HG03039 (cell line): ENCODE measurements around the gene CD3E.
"Not testable (repeated sequence)": the region's sequence is repeated elsewhere in the genome, so short reads cannot be mapped to it uniquely, and the experiment has no call there.

ENCODE experiments used
- ATAC-seq: cut with Tn5 transposase; IDR thresholded peaks from one replicate; pipeline ENCODE4 v1.9.1; 2021; ENCODE audit warnings: mild to moderate bottlenecking, moderate library complexity; ENCODE audit not compliant: unreplicated experiment

The CD3E gene

DNA sequence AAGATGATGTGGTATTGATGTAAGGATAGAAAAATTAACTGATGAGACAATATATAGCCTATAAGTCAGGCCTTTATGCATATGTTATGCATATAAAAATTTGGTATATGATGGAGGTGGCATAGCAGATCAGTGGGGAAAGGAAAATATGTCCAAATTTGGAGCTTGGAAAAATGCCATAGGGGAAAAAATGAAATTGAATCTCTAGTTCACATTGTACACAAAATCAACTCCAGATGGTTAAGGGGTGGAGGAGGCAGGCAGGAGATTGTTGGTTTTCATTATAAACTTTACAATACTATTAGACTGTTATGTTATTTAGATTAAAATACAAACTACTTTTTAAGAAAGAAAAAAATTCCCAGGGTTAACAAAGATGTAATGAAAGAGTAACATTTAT lies 15.1 kb upstream of the CD3E start:
- ATAC-seq, result no peak

- ATAC-seq, result no peak
Measured at GRCh38 chr11:118290923-118291322, 13.6 kb upstream of the CD3E start.

DNA sequence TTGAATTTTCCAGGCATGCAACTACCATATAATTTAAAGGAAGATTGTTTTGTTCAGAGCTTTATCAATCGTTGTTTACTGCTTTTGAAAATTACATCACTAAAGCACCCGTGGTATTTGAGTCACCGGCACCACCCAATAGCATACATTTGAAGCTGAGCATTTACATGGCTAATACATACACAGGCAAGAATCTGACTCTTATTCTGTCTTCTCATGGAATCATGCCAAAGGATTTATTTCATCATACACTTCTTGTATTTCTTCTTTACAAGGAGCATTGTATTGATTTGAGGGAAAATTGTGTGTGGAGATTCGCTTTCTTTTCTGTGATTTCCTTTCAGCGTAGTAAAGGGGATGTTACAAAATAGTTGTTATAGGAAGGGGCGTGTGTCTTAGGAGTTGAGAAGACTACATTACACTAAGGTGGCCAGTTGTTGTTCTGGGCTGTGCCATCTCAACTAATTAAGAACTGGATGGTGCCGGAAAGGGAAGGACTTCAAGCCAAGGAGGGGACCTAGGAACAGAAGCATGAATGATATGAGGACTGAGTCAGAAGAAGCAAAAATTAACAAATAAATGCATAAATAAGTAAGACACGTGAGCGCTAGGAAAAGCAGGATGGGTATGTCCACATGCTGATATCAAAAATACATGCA lies 12.9 kb upstream of the CD3E start:
- ATAC-seq, result no peak

- ATAC-seq, result no peak
Measured at GRCh38 chr11:118294053-118294452, 10.5 kb upstream of the CD3E start.

DNA sequence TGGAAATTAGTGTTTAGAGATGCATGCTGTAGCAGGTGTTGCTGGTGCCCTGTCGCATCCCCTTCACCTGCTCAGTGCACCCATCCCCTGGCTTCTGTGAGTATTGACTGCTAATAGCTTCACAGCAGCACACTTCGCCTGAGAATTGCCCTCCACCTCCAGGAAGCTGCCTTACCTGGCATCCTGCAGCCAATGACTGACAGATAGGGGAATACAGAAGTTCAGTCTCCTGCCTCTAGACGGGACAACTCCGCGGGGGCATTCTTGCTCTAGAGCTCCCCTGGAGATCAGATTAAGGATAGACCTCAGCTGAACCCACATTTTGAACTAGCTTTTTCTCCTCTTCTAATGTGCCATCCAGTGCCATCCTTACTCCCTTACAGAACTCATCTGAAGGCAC lies 9.3 kb upstream of the CD3E start:
- no peak for ATAC-seq

DNA sequence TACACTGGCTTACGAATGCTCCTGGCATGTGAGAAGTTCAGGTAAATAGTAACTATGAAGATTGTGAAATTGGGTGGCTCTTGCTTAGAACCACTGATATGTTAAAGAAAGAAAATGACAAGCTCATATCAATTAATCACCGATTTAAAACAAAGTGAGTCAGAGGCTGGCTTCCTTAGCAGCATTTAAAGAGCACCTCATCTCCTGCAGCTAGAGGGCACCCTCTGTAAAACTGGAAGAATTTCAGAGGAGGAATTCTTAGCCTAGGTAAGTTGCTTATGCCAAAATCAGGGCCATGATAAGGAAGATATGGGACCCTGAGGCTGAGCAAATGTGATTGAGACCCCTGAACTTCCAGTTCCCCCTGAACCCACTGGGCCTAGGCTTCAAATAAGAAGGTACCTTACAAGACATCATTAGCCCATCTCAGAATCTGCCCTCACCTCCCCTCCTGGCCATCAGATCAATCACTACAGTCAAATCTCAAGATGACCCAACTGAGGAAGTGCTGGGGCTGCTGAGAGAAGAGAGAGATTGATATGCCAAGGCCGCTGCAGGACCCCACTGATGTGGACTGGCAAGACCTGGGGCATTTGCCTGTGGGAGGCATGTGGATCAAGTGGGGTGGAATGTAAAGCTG lies 8.6 kb upstream of the CD3E start:
- no peak for ATAC-seq

DNA sequence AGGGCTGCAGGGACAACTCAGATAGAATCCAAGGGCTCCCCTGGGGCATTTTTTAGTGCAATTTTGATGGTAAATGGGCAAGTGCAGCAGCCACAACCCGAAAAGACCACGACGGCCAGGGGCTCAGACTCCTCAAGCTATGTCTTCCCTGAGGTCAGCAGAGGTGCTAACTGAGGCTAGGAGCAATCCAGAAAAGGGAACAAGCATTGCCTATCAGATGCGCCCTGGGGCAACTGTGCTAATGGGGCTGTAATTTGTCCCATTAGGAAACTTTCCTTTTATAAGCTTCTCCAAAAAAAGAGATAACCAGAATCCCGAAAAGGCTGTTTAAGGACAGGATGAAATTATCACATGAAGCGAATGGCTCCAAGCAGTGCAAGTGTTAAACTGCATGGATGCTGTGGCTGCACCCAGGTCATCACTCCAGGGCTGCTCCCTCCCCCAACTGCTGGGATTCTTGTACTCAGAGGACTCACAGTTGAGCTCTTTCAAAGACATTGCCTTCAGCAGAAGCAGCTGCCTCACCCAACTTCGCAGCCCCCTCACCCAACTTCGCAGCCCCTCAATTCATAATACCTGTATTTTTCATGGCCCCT lies 2.8 kb upstream of the CD3E start:
- no peak for ATAC-seq

- ATAC-seq, result no peak
Measured at GRCh38 chr11:118304227-118304567, 333 bp upstream of the CD3E start.

DNA sequence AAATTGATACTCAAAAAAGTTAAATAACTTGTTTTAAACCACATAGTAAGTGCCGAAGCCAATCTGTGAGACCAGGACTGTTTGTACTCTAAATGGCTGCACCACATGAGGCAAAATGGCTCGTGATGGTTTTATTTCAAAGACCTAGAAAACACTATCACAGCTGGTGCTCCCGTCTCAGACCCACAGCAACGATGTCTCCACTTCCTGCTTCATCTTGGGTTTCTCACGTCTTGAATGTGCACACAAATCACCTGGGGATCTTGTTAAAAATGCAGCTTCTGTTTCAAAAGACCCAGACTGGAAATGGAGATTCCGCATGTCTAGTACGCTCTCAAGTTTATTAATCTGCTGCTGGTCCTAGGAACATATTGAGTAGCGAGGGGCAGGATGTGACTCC lies 1.2 kb downstream of the CD3E start:
- no peak for ATAC-seq

GRCh38 chr11:118306556-118306955 lies 2.0 kb downstream of the CD3E start:
- no peak for ATAC-seq

DNA sequence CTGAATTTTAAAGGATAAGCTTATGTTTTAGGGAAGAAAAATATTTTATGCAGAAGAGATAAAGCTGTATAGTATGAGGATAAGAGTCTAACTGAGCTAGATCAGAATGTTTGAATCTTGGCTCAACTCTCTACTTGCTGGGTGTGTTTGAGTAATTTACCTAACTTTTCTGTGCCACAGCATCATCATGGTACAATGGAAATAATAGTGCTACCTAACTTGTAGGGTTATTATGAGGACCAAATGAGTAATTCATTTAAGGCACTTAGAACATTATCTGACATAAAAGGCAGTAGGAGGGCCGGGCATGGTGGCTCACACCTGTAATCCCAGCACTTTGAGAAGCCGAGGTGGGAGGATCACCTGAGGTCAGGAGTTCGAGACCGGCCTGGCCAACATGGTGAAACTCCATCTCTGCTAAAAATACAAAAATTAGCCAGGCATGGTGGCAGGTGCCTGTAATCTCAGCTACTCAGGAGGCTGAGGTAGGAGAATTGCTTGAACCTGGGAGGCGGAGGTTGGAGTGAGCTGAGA lies 4.5 kb downstream of the CD3E start:
- ATAC-seq, result not testable (repeated sequence)

DNA sequence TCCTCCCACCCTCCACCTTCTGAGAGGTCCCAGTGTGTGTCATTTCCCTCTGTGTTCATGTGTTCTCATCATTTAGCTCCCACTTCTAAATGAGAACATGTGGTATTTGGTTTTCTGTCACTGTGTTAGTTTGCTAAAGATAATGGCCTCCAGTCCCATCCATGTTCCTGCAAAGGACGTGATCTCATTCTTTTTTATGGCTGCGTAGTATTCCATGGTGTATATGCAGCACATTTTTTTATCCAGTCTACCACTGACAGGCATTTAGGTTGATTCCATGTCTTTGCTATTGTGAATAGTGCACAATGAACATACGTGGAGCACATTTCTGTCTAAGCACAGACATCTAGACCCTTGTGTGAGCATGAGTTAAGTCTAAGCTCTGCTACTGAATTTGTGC lies 5.7 kb downstream of the CD3E start:
- ATAC-seq, result no peak

DNA sequence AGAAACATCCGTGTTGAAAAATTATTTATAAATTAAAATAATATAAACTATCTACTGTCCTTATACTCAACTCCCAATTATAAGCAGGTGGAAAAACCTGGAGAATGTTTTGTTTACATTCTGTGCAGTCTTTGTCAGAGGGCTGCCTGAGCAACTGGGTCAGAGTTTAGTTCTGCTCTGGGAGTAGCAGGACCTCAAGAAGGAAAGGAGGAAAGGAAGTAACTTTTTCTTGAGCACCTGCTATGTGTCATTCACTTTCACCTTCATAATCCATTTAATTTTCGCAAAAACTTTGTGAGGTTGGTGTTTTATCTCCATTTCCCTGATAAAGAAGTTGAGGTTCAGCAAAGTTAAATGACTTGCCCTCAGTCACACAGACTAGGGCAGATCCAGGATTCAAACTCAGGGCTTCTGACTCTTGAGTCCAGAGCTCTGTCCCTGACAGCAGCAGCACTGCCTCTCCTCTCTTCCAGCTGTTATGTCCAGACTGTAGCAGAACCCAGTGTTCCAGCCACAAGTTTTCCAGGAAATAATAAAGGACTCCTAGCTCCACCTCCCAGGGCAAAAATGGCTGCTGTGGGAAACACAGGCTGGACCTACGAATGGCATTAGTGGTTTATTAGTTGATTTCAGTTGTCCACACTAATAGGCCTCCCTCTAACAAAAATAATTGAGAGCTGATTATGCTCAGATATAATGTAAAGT lies 6.4 kb downstream of the CD3E start:
- no peak for ATAC-seq

DNA sequence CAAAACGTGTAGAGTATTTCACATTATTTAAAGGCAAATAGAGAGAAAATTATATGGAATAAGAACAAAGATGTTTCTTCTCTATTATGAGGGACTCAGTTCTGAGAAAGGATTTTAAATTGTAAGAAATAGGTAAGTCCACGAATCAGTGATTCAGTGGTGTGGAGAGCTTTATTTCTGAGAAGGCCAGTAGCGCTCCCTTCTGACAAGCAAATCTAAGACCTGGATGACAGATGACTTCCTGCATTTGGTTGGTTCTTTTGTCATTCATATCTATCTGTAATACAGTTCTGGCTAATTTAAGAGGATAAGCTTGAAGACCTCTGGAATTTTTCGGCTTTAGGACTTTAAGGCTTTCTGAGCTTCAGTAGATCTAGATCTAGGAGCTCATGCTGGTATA lies 7.0 kb downstream of the CD3E start:
- ATAC-seq, result no peak

DNA sequence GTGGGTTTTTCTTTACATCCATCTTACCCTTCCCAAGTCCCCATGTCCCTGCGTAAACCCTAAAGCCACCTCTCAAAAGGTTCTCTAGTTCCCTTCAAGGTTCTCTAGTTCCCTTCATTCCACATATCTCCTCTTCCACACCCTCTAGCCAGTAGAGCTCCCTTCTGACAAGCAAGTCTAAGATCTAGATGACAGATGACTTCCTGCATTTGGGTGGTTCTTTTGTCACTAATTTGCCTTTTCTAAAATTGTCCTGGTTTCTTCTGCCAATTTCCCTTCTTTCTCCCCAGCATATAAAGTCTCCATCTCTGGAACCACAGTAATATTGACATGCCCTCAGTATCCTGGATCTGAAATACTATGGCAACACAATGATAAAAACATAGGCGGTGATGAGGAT lies 7.8 kb downstream of the CD3E start:
- no peak for ATAC-seq

GRCh38 chr11:118313242-118313641 lies 8.7 kb downstream of the CD3E start:
- ATAC-seq, result no peak

DNA sequence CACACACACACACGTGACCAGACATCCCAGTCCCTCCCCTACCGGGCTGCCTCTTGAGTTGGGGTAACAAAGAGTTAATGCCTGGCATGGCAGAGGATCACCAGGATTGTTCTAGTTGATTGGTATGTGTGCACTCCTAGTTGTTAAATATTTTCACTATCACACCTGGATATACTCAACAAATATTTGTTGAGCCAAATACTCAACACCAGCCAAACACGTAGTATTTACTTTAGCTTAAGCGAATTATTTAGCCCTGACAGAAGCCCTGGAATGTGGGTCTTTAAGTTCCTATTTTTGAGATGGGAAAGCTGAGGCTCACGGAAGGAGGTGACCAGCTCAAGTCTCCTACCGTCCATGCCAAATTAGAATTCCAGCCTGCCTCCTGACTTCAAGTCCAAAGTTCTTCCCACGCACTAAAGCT lies 10.5 kb downstream of the CD3E start:
- no peak for ATAC-seq

DNA sequence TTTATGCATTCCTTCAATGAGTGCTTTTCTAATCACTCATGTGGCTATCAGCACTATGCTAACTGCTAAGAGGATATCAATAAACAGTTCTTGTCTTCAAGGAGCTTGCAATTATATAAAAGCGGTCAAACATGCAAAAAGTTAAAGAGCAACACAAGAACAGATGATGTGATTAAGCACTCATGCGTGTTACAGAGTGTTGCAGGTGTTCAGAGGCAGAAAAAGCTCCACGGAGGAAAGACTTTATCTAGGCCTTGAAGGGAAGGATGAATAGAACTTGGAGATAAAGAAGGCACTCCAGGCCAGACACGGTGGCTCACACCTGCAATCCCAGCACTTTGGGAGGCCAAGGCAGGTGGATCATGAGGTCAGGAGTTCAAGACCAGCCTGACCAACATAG lies 13.6 kb downstream of the CD3E start:
- ATAC-seq, result no peak

- ATAC-seq, result no peak
Measured at GRCh38 chr11:118318581-118319336, 14.2 kb downstream of the CD3E start.

DNA sequence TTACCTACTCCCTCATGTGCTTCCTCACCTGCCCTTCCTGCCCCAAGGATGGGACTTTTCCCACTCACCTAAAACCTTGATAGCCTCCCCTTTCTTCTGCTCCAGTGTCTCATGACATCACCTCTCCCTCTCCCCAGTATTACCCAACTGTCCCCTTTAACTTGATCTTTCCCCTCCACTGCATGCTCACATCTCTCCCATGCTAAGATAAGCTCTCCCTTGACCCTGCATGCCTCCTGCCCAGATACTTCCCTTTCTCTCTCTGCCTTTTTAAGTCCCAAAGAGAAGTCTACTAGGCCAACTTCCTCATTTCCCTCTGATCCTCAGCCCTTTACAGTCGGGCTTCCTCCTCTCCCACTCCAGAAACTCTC lies 14.8 kb downstream of the CD3E start:
- ATAC-seq, result no peak

GRCh38 chr11:118320515-118320914 lies 16.0 kb downstream of the CD3E start:
- ATAC-seq, result no peak
